GM23338 (cell line): ENCODE data around the gene CBLC. TPM values are rescaled to one million over a fixed set of nuclear protein-coding genes. Genes with fewer than 3 reads are reported as not detected.

ENCODE experiments used
- ATAC-seq: fragments of 200-7000 bp; cut with Tn5 transposase; 3 replicates; pipeline ENCODE4 v1.9.1; 2020
- DNase-seq: peaks from one replicate; pipeline ENCODE4 v3.0.0-alpha.2; 2015; ENCODE audit warnings: low spot score
- H2AFZ ChIP-seq: fragments of 200-600 bp; sonication (generic); 2 replicates; pipeline ENCODE4 v1.8.0; 2016; ENCODE audit warnings: antibody characterized with exemption, mild to moderate bottlenecking, moderate library complexity
- H3F3A ChIP-seq: fragments of 200-600 bp; sonication (generic); replicated peaks from 2 replicates; pipeline ENCODE4 v1.8.0; 2017; ENCODE audit warnings: antibody characterized with exemption, mixed run types, low read depth
- H3K27ac ChIP-seq: fragments of 200-600 bp; sonication (generic); 2 replicates; pipeline ENCODE4 v1.6.1; 2016; ENCODE audit warnings: low read depth
- H3K27me3 ChIP-seq: fragments of 200-600 bp; sonication (generic); 2 replicates; pipeline ENCODE4 v1.8.0; 2016; ENCODE audit warnings: mild to moderate bottlenecking, mixed run types, moderate library complexity; ENCODE audit not compliant: insufficient read depth
- H3K36me3 ChIP-seq: fragments of 200-600 bp; sonication (generic); 2 replicates; pipeline ENCODE4 v1.8.0; 2016; ENCODE audit warnings: mild to moderate bottlenecking; ENCODE audit not compliant: insufficient read depth
- H3K4me1 ChIP-seq: fragments of 200-600 bp; sonication (generic); 2 replicates; pipeline ENCODE4 v1.8.0; 2016; ENCODE audit warnings: mild to moderate bottlenecking, moderate library complexity; ENCODE audit not compliant: insufficient read depth
- H3K4me2 ChIP-seq: fragments of 200-600 bp; sonication (generic); 2 replicates; pipeline ENCODE4 v1.7.1; 2017; ENCODE audit warnings: mixed run types
- H3K4me3 ChIP-seq: fragments of 200-600 bp; sonication (generic); 2 replicates; pipeline ENCODE4 v1.6.1; 2016; ENCODE audit warnings: mixed run types
- H3K79me2 ChIP-seq: fragments of 200-600 bp; sonication (generic); replicated peaks from 2 replicates; pipeline ENCODE4 v1.8.0; 2017; ENCODE audit warnings: mild to moderate bottlenecking; ENCODE audit not compliant: insufficient read depth
- H3K9me2 ChIP-seq: fragments of 200-600 bp; sonication (generic); 2 replicates; pipeline ENCODE4 v1.8.0; 2017; ENCODE audit not compliant: insufficient read depth
- H4K20me1 ChIP-seq: fragments of 200-600 bp; sonication (generic); replicated peaks from 2 replicates; pipeline ENCODE4 v1.8.0; 2017; ENCODE audit warnings: mild to moderate bottlenecking; ENCODE audit not compliant: insufficient read depth
- H3K27ac Mint-ChIP-seq: 2 replicates; pipeline ENCODE4 v1.8.0; 2020; ENCODE audit warnings: inconsistent platforms, mild to moderate bottlenecking, moderate library complexity, mixed read lengths
- H3K27me3 Mint-ChIP-seq: 3 replicates; pipeline ENCODE4 v1.8.0; 2022; ENCODE audit warnings: low read depth, mild to moderate bottlenecking, moderate library complexity, mixed read lengths, inconsistent platforms; ENCODE audit not compliant: insufficient read depth, poor library complexity
- H3K36me3 Mint-ChIP-seq: 3 replicates; pipeline ENCODE4 v1.8.0; 2021; ENCODE audit warnings: low read depth, mild to moderate bottlenecking, inconsistent platforms, moderate library complexity, mixed read lengths
- H3K4me1 Mint-ChIP-seq: 3 replicates; pipeline ENCODE4 v1.8.0; 2020; ENCODE audit warnings: mild to moderate bottlenecking, inconsistent platforms, mixed read lengths
- H3K4me3 Mint-ChIP-seq: 3 replicates; pipeline ENCODE4 v1.8.0; 2021; ENCODE audit warnings: moderate library complexity, mild to moderate bottlenecking, inconsistent platforms, mixed read lengths
- H3K9me3 Mint-ChIP-seq: 3 replicates; pipeline ENCODE4 v1.8.0; 2020; ENCODE audit warnings: moderate library complexity, mild to moderate bottlenecking, inconsistent platforms, mixed read lengths
- ETS1 ChIP-seq: IDR thresholded peaks from 2 replicates; pipeline ENCODE4 v1.6.1; 2016; ENCODE audit warnings: antibody characterized with exemption
- EZH2phosphoT487 ChIP-seq: fragments of 200-600 bp; sonication (generic); IDR thresholded peaks from one replicate; pipeline ENCODE4 v1.8.1; 2018; ENCODE audit warnings: antibody characterized with exemption; ENCODE audit not compliant: unreplicated experiment
- JUNB ChIP-seq: IDR thresholded peaks from one replicate; pipeline ENCODE4 v1.6.1; 2016; ENCODE audit warnings: antibody characterized with exemption; ENCODE audit not compliant: unreplicated experiment
- NANOG ChIP-seq: IDR thresholded peaks from 2 replicates; pipeline ENCODE4 v1.6.1; 2016; ENCODE audit warnings: antibody characterized with exemption, borderline replicate concordance
- POLR2AphosphoS5 ChIP-seq: IDR thresholded peaks from 2 replicates; pipeline ENCODE4 v1.6.1; 2016; ENCODE audit warnings: antibody characterized with exemption, low read depth
- REST ChIP-seq: IDR thresholded peaks from one replicate; pipeline ENCODE4 v1.6.1; 2018; ENCODE audit warnings: antibody characterized with exemption; ENCODE audit not compliant: unreplicated experiment
- STAT1 ChIP-seq: IDR thresholded peaks from one replicate; pipeline ENCODE4 v1.6.1; 2016; ENCODE audit warnings: antibody characterized with exemption; ENCODE audit not compliant: unreplicated experiment
- ZNF331 ChIP-seq: fragments of 250-450 bp; sonication (Bioruptor Pico); IDR thresholded peaks from 2 replicates; pipeline ENCODE4 v1.5.0; 2020; ENCODE audit warnings: low read depth, mild to moderate bottlenecking, moderate library complexity
- ZNF462 ChIP-seq: fragments of 250-450 bp; sonication (Bioruptor Pico); IDR thresholded peaks from 2 replicates; pipeline ENCODE4 v1.5.0; 2020; ENCODE audit warnings: mild to moderate bottlenecking, moderate library complexity
- polyA plus RNA-seq: library from polyadenylated mRNA; unstranded; fragments of >200 nt; fragmentation: Nextera tagmentation; extraction: Ambion mirVana; gene quantifications from 2 replicates; pipeline ENCODE4 v1.2.1, GENCODE V29; 2016
- total RNA-seq: library from RNA; depleted of rRNA; stranded (reverse); fragments of >200 nt; shearing (Covaris generic); gene quantifications from 2 replicates; pipeline ENCODE4 v1.2.3, GENCODE V29; 2014

CBLC gene
- total and polyA plus RNA-seq, 2 experiments from 2014 or later: 14.5 to 29.3 TPM

- TF ChIP-seq REST (no peak), ZNF331 (CRISPR knock-in tag) (no peak), ETS1 (no peak)
Observed at GRCh38 chr19:44732235-44733014, 45.3 kb upstream of the CBLC start (continued).

- Mint-ChIP-seq H3K36me3 (no peaks in the 10 kb centered on the region), H3K27me3 (peaks cover 8% of the 10 kb centered on the region), H3K27ac (no peak overlapping the region), H3K4me3 (no peak overlapping the region), H3K9me3 (no peaks in the 10 kb centered on the region), H3K4me1 (peaks cover 2% of the 10 kb centered on the region; the same call in 2 of the 3 replicates)
- no peaks in the 10 kb centered on the region for H3K9me2 ChIP-seq
- H3K4me2 ChIP-seq: no peak overlapping the region
- no peaks in the 10 kb centered on the region for H4K20me1 ChIP-seq
- TF ChIP-seq EZH2phosphoT487: no peak
- no peak for TF ChIP-seq STAT1
- TF ChIP-seq ZNF331 (CRISPR knock-in tag): no peak
- no peaks in the 10 kb centered on the region for H3K4me1 ChIP-seq
- no peak overlapping the region for H2AFZ ChIP-seq
- ATAC-seq (no peak), DNase-seq (no peak)
- no peaks in the 10 kb centered on the region for H3K79me2 ChIP-seq
- H3K4me3 ChIP-seq: no peak overlapping the region
- no peak overlapping the region for H3K27ac ChIP-seq
- H3F3A ChIP-seq: no peaks in the 10 kb centered on the region
- H3K36me3 ChIP-seq: no peaks in the 10 kb centered on the region
- no peaks in the 10 kb centered on the region for H3K27me3 ChIP-seq
Observed at GRCh38 chr19:44734357-44734756, 43.3 kb upstream of the CBLC start.

- H3K27me3 ChIP-seq: no peaks in the 10 kb centered on the region
- no peak for ATAC-seq
- H3K4me2 ChIP-seq: no peak overlapping the region
- DNase-seq: no peak
- Mint-ChIP-seq H3K27me3 (peaks cover 8% of the 10 kb centered on the region), H3K4me1 (peaks cover 2% of the 10 kb centered on the region; the same call in 2 of the 3 replicates), H3K9me3 (no peaks in the 10 kb centered on the region), H3K36me3 (no peaks in the 10 kb centered on the region), H3K4me3 (no peak overlapping the region), H3K27ac (no peak overlapping the region)
- no peak overlapping the region for H2AFZ ChIP-seq
- H4K20me1 ChIP-seq: no peaks in the 10 kb centered on the region
- no peaks in the 10 kb centered on the region for H3F3A ChIP-seq
- no peak overlapping the region for H3K4me3 ChIP-seq
- H3K4me1 ChIP-seq: no peaks in the 10 kb centered on the region
- H3K27ac ChIP-seq: no peak overlapping the region
- no peaks in the 10 kb centered on the region for H3K9me2 ChIP-seq
- H3K36me3 ChIP-seq: no peaks in the 10 kb centered on the region
- no peaks in the 10 kb centered on the region for H3K79me2 ChIP-seq
- TF ChIP-seq ZNF462 (no peak), NANOG (no peak), JUNB (no peak), POLR2AphosphoS5 (no peak)
Observed at GRCh38 chr19:44735011-44735410, 42.7 kb upstream of the CBLC start.
